CD4-positive, alpha-beta T cell (primary cell): ENCODE results near the gene TBCD. TPM values are rescaled to one million over a fixed set of nuclear protein-coding genes. Genes with fewer than 3 reads are reported as not detected.
A peak's percentile ranks its signal among the peaks of the same experiment; 100 is the strongest.

Experiments
- ATAC-seq: fragments of 200-7000 bp; cut with Tn5 transposase; one replicate; pipeline ENCODE4 v1.10.0; 2022; ENCODE audit warnings: mild to moderate bottlenecking; ENCODE audit not compliant: poor library complexity
- CTCF ChIA-PET: fragments of 350-600 bp; sonication (Branson Sonifier 250); formaldehyde crosslinking; loops from one replicate; lab custom pipeline; 2021; ENCODE audit warnings: antibody characterized with exemption, inconsistent platforms; lab: Charles Lee
- POLR2A ChIA-PET: fragments of 350-600 bp; sonication (Branson Sonifier 250); formaldehyde crosslinking; loops from one replicate; lab custom pipeline; 2021; ENCODE audit warnings: antibody characterized with exemption, inconsistent platforms; lab: Charles Lee
- DNase-seq, 14 experiments: peaks; one replicate each; pipeline ENCODE4 v3.0.0-alpha.2; 2013 to 2020; ENCODE audit warnings: mixed read lengths in 2 of 14
- H3K27ac ChIP-seq, 2 donors: one replicate each; pipeline versions ENCODE4 v1.5.1 to v1.7.0; 2013; ENCODE audit warnings: low read length in 2 of 2, low read depth in 1 of 2, mild to moderate bottlenecking in 1 of 2
- H3K27me3 ChIP-seq, 2 experiments: 1 replicate in 1 of 2; 2 replicates in 1 of 2; pipeline versions ENCODE4 v1.6.1 to v1.7.0; 2013; ENCODE audit warnings: low read length in 2 of 2, control low read depth in 1 of 2, mild to moderate bottlenecking in 1 of 2, moderate library complexity in 1 of 2; ENCODE audit not compliant: insufficient read depth in 2 of 2, control insufficient read depth in 1 of 2
- H3K36me3 ChIP-seq: one replicate; pipeline ENCODE4 v1.6.1; 2013; ENCODE audit warnings: low read length, control low read depth; ENCODE audit not compliant: insufficient read depth
- H3K4me1 ChIP-seq: one replicate; pipeline ENCODE4 v1.6.1; 2013; ENCODE audit warnings: low read length, control low read depth; ENCODE audit not compliant: insufficient read depth
- H3K4me3 ChIP-seq: one replicate; pipeline ENCODE4 v1.5.1; 2013; ENCODE audit warnings: mild to moderate bottlenecking, low read length, moderate library complexity
- H3K9me3 ChIP-seq, 2 experiments: 1 replicate in 1 of 2; 2 replicates in 1 of 2; pipeline versions ENCODE4 v1.6.1 to v1.7.0; 2013; ENCODE audit warnings: low read length in 2 of 2, mild to moderate bottlenecking in 2 of 2, control low read depth in 1 of 2, moderate library complexity in 1 of 2; ENCODE audit not compliant: control insufficient read depth in 1 of 2, insufficient read depth in 1 of 2
- H3K27ac Mint-ChIP-seq: one replicate; pipeline ENCODE4 v1.8.0; 2020; ENCODE audit warnings: mixed read lengths
- H3K27me3 Mint-ChIP-seq: one replicate; pipeline ENCODE4 v1.8.0; 2021; ENCODE audit warnings: mixed read lengths
- H3K36me3 Mint-ChIP-seq: one replicate; pipeline ENCODE4 v1.8.0; 2021; ENCODE audit warnings: low read depth, mixed read lengths
- H3K4me1 Mint-ChIP-seq: one replicate; pipeline ENCODE4 v1.8.0; 2021; ENCODE audit warnings: low read depth, mixed read lengths
- H3K4me3 Mint-ChIP-seq: one replicate; pipeline ENCODE4 v1.8.0; 2020; ENCODE audit warnings: mild to moderate bottlenecking, mixed read lengths
- H3K9me3 Mint-ChIP-seq: one replicate; pipeline ENCODE4 v1.8.0; 2020; ENCODE audit warnings: mixed read lengths
- CTCF ChIP-seq: fragments of 200-600 bp; IDR thresholded peaks from one replicate; pipeline ENCODE4 v1.8.0; 2022; ENCODE audit warnings: antibody characterized with exemption, mild to moderate bottlenecking
- intact Hi-C, 2 experiments: fragments of 100-400 bp; cut with DNase I in 1 of 2; cut with micrococcal nuclease in 1 of 2; formaldehyde crosslinking; loops; one replicate each; pipeline versions ENCODE4 v1.15.1 to v1.9.0; 2023 to 2025; cut with DNase I, micrococcal nuclease
- total RNA-seq, 174 experiments: library from RNA in 2 of 174; stranded (reverse) in 2 of 174; gene quantifications; one replicate each; pipeline ENCODE4 v1.2.3 and lab custom pipeline; 2021 to 2026

Gene TBCD
- total RNA-seq, 2 experiments from 2014 or later = 74.6 to 80.3 TPM

GRCh38 chr17:82909322-82909904 is 157.5 kb downstream of the TBCD start:
- H3K36me3 Mint-ChIP-seq = peaks cover 51% of the 10 kb centered on the region
- H3K4me3 ChIP-seq = no peak overlapping the region
- CTCF ChIA-PET = no interaction called here
- peaks cover 62% of the 10 kb centered on the region for H3K36me3 ChIP-seq
- no peak overlapping the region for H3K27ac ChIP-seq
- ATAC-seq (peak; percentile 70), DNase-seq (peak in 7 of 14 experiments; percentile 15 to 74 (median 51))
- TF ChIP-seq CTCF = no peak
- peaks cover 34% of the 10 kb centered on the region for H3K4me1 Mint-ChIP-seq
- H3K9me3 Mint-ChIP-seq = no peaks in the 10 kb centered on the region
- H3K27me3 ChIP-seq = no peaks in the 10 kb centered on the region
- intact Hi-C loops = no loop called here
- no peaks in the 10 kb centered on the region for H3K27me3 Mint-ChIP-seq
- H3K27ac Mint-ChIP-seq = peak overlapping the region; percentile 88
- POLR2A ChIA-PET = interaction anchor here (0.6 to 1.8 kb wide), 3 partner anchors 28 to 463 kb away, joined by 4 to 9 read pairs (median 4); no protein-coding TSS in a partner anchor
- H3K4me3 Mint-ChIP-seq = peak overlapping the region; percentile 4
- H3K9me3 ChIP-seq = no peaks in the 10 kb centered on the region
- H3K4me1 ChIP-seq = peaks cover 5% of the 10 kb centered on the region

GRCh38 chr17:82910041-82910481 is 158.2 kb downstream of the TBCD start:
- Mint-ChIP-seq H3K36me3 (peaks cover 53% of the 10 kb centered on the region), H3K27me3 (no peaks in the 10 kb centered on the region), H3K4me3 (no peak overlapping the region), H3K4me1 (peaks cover 34% of the 10 kb centered on the region), H3K27ac (peak overlapping the region; percentile 88), H3K9me3 (no peaks in the 10 kb centered on the region)
- TF ChIP-seq CTCF = no peak
- H3K27me3 ChIP-seq = no peaks in the 10 kb centered on the region
- CTCF ChIA-PET = no interaction called here
- H3K9me3 ChIP-seq = no peaks in the 10 kb centered on the region
- POLR2A ChIA-PET = no interaction called here
- no peak for ATAC-seq
- H3K4me1 ChIP-seq = peaks cover 5% of the 10 kb centered on the region
- no peak for DNase-seq
- no peak overlapping the region for H3K27ac ChIP-seq
- peaks cover 60% of the 10 kb centered on the region for H3K36me3 ChIP-seq
- intact Hi-C loops = loop anchor here in 1 of 2 experiments (10.0 kb wide), 1 partner anchor 235 kb away; no protein-coding TSS in a partner anchor
- H3K4me3 ChIP-seq = no peak overlapping the region

- Histone ChIP-seq H3K9me3 (no peaks in the 10 kb centered on the region), H3K27ac (no peak overlapping the region), H3K36me3 (peaks cover 59% of the 10 kb centered on the region), H3K4me3 (no peak overlapping the region), H3K27me3 (no peaks in the 10 kb centered on the region), H3K4me1 (peaks cover 5% of the 10 kb centered on the region)
- intact Hi-C loops = loop anchor here in 1 of 2 experiments (10.0 kb wide), 1 partner anchor 236 kb away; no protein-coding TSS in a partner anchor
- DNase-seq (no peak), ATAC-seq (no peak)
- Mint-ChIP-seq H3K9me3 (no peaks in the 10 kb centered on the region), H3K27ac (no peak overlapping the region), H3K4me1 (peaks cover 34% of the 10 kb centered on the region), H3K27me3 (no peaks in the 10 kb centered on the region), H3K4me3 (no peak overlapping the region), H3K36me3 (peaks cover 59% of the 10 kb centered on the region)
- no peak for TF ChIP-seq CTCF
- CTCF ChIA-PET = interaction anchor here (1.5 kb wide), 1 partner anchor 129 kb away, joined by 3 read pairs; no protein-coding TSS in a partner anchor
- POLR2A ChIA-PET = no interaction called here
These were observed 158.9 kb downstream of the TBCD start for GRCh38 chr17:82910770-82911169.
